Naive thymus-derived CD8-positive, alpha-beta T cell (primary cell): ENCODE results near the gene LCN15. TPM values are rescaled to one million over a fixed set of nuclear protein-coding genes. Genes with fewer than 3 reads are reported as not detected.

Experiments used
- ATAC-seq, 2 donors: fragments of 150-1000 bp; cut with Tn5 transposase in 1 of 2; sonication (Bioruptor Pico), chemical (Tn5 transposase) in 1 of 2; 1 replicate in 1 of 2; 2 replicates in 1 of 2; pipeline ENCODE4 v1.10.0; 2021; ENCODE audit warnings: mild to moderate bottlenecking in 2 of 2, moderate library complexity in 2 of 2
- POLR2A ChIA-PET: fragments of 350-600 bp; sonication (Branson Sonifier 250); formaldehyde crosslinking; loops from one replicate; lab custom pipeline; 2021; ENCODE audit warnings: antibody characterized with exemption; lab: Charles Lee
- DNase-seq, 10 donors: peaks; one replicate each; pipeline versions ENCODE4 v3.0.0 to v3.0.0-alpha.2; 2020 to 2022
- H3K27ac Mint-ChIP-seq, 10 donors: one replicate each; pipeline ENCODE4 v1.8.0; 2020 to 2022; ENCODE audit warnings: mild to moderate bottlenecking in 10 of 10, mixed read lengths in 10 of 10, moderate library complexity in 4 of 10, inconsistent platforms in 1 of 10
- H3K27me3 Mint-ChIP-seq, 5 donors: one replicate each; pipeline ENCODE4 v1.8.0; 2021 to 2022; ENCODE audit warnings: mixed read lengths in 5 of 5
- H3K36me3 Mint-ChIP-seq, 3 donors: one replicate each; pipeline ENCODE4 v1.8.0; 2020 to 2022; ENCODE audit warnings: mixed read lengths in 3 of 3, mild to moderate bottlenecking in 2 of 3, inconsistent platforms in 1 of 3
- H3K4me1 Mint-ChIP-seq, 4 donors: one replicate each; pipeline ENCODE4 v1.8.0; 2021 to 2022; ENCODE audit warnings: mixed read lengths in 4 of 4
- H3K4me3 Mint-ChIP-seq, 10 donors: one replicate each; pipeline ENCODE4 v1.8.0; 2020 to 2022; ENCODE audit warnings: mild to moderate bottlenecking in 10 of 10, mixed read lengths in 10 of 10, moderate library complexity in 6 of 10, inconsistent platforms in 1 of 10
- H3K9me3 Mint-ChIP-seq, 9 donors: one replicate each; pipeline ENCODE4 v1.8.0; 2020 to 2022; ENCODE audit warnings: mixed read lengths in 9 of 9, mild to moderate bottlenecking in 3 of 9, inconsistent platforms in 1 of 9, moderate library complexity in 1 of 9
- polyA plus RNA-seq, 3 donors: library from polyadenylated mRNA; unstranded; fragments of 300-500 nt; fragmentation: Illumina TruSeq; gene quantifications; one replicate each; pipeline ENCODE4 v1.2.3, GENCODE V29; 2021
- total RNA-seq, 8 experiments: library from RNA in 2 of 8; stranded (reverse) in 2 of 8; gene quantifications; one replicate each; pipeline ENCODE4 v1.2.3 and lab custom pipeline; 2021 to 2026

Gene LCN15
- total and polyA plus RNA-seq, 5 experiments from 2014 or later, result not detected

DNA sequence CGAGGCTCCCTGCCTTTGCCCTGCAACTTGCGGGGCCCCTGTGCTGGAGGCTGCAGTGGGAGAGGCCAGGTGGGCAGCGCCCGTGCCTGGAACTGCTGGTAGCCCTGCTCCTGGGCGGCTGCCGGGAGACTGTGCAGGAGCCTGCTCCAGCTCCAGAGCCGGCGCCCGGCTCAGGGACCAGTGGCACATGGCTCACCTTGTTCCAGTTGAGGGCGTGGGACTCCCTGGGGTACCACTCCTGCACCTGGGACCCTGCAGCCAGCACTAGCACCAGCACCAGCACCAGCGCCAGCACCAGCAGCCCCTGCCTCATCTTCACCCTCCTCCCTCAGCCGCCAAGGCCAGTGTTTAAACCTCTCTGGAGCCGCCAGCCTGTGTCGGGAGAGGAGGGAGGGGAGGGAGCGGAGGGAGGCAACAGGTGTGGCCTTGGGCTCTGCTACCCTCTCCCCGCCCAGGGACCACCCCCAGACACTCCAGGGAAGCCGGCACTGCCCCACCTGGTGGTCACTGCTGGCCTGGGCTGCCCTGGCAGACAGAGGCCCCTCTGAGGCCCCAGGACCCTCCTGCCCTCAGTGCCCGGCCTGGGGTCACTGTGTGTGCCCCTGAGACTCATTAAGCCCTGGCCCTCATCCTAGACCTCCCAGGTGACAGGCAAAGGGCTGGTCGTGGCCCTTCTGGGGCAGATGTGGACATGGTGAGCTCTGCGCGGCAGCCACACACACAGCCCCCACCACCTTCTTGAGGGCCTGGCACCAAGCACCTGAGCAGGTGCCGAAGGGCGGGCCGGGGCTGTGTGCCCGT is 21.5 kb downstream of the LCN15 start, which contains the start of gene LCN10:
Gene LCN10, minus strand, starts transcription at position 350 of the 801 bp plus-strand sequence. Its CDS starts 37 bp downstream, at position 313.
- DNase-seq (no peak), ATAC-seq (no peak)
- Mint-ChIP-seq H3K27me3 (no peaks in the 10 kb centered on the region), H3K27ac (peak within 1 kb of the TSS in 5 of 10 donors; percentile 49 to 84 (median 74)), H3K4me3 (peak within 1 kb of the TSS; percentile 62 to 88 (median 78)), H3K36me3 (peaks cover 0 to 6% (median 0%) of the 10 kb centered on the region in 3 donors), H3K4me1 (peaks cover 2 to 14% (median 9%) of the 10 kb centered on the region in 4 donors), H3K9me3 (no peaks in the 10 kb centered on the region)
- POLR2A ChIA-PET, result interaction anchor here (3.3 kb wide), 1 partner anchor 15 kb away, joined by 38 read pairs; no protein-coding TSS in a partner anchor

DNA sequence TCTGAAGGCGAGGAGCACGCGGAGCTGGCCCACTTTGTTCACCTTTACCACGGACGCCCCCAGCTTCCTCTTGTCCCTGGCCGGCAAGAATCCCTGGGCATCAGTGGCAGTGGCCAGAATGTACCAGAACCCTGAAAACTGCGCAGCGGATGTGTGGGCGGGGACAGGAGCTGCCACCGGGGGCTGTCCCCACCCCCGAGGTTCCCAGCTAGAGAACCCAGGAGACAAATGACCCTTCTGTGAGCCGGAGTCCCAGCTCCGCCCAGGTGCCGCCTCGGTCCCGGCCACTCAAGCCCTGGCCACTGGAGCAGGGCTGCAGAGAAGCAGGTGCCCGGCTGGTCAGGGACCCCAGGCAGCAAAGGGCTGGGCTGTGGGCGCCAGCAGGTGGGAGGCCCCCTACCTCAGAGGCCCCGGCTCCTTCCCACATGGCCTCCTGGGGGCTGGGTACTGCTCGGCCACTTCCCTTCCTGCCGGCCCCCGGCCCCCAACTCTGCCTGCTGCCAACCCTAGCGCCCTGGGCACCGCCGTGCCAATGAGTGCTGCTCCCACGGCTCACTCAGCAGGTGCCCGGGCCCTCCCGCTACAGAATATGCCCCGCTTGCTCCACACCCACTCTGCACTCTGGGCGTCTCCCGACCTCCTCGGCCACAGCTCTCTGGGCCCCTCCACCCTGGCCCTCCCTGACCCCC is 22.3 kb downstream of the LCN15 start:
- POLR2A ChIA-PET, result interaction anchor here (3.3 kb wide), 1 partner anchor 14 kb away, joined by 38 read pairs; no protein-coding TSS in a partner anchor
- Mint-ChIP-seq H3K27me3 (no peaks in the 10 kb centered on the region), H3K4me3 (peak overlapping the region; percentile 62 to 88 (median 78)), H3K27ac (peak overlapping the region in 6 of 10 donors; percentile 49 to 84 (median 71)), H3K9me3 (no peaks in the 10 kb centered on the region), H3K4me1 (peaks cover 2 to 14% (median 9%) of the 10 kb centered on the region in 4 donors), H3K36me3 (peaks cover 0 to 6% (median 0%) of the 10 kb centered on the region in 3 donors)
- DNase-seq, result peak in 3 of 10 donors; percentile 26 to 39 (median 35)
- ATAC-seq, result peak; percentile 75 to 81

DNA sequence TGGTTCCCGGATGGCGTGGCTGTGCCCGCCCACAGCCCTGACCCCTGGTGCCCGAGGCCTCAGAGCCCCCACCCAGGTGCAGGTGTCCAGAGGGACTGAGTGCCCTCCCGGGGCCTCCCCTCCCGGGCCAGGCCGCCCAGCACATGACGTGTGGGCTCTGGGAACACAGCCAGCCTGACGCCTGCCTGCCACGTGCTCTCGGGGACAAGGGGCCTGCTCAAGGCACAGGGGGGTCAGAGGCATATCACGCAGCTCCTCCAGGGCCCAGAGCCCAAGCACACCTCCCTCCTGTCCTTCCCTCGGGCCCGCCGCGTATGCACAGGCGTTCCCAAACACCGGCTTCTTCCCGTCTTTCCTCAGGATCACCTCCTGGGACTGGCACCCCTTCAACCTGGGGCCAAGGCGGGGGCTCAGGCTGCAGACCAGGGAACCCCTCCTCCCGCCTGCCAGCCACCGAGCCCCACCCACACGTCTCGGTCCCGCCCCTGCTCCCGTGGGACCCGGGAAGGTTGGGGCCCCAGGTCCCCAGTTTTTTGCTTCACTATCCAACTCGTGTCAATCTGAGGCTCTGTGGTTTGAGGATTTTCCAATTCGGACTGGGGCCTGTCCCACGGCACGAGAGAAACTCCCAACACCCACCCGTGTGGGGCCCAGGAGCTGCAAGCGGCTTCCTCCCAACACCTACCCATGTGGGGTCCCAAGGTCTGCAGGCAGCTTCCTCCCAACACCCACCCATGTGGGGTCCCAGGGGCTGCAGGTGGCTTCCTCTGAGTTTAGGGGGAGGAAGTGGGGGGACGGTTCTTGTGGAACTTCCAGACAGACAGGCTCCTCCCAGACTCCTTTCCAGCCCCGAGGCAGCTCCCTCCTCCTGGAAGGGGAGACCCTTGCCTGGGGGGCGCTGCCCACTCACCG is 23.1 kb downstream of the LCN15 start:
- H3K4me3 Mint-ChIP-seq, result peak overlapping the region; percentile 62 to 88 (median 78)
- ATAC-seq, result peak; percentile 30 to 60

DNA sequence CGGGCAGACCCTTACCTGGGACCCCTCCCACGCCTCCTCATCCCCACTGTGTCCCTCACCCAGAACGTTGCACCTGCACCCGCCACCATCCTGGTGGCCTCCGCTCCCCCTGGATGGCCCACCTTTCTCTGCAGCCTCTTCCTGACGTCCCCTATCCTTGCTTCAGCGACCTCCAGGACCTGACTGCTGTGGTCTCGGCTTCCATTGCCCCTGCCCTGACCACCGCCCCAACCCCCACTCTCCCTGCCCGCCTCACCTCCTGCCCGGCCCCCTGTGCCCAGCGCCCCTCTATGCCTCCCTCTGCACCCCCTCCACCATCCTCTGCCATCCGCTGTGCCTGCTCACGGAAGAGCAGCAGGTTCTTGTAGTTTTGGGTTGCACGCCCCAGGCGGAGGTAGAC is 23.8 kb downstream of the LCN15 start:
- POLR2A ChIA-PET, result interaction anchor here (3.3 kb wide), 1 partner anchor 13 kb away, joined by 38 read pairs; no protein-coding TSS in a partner anchor
- H3K4me3 Mint-ChIP-seq, result peak overlapping the region in 7 of 10 donors; percentile 22 to 77 (median 52)
- peaks cover 0 to 6% (median 0%) of the 10 kb centered on the region in 3 donors for H3K36me3 Mint-ChIP-seq
- ATAC-seq (no peak), DNase-seq (no peak)
- H3K4me1 Mint-ChIP-seq, result peaks cover 2 to 14% (median 9%) of the 10 kb centered on the region in 4 donors
- H3K9me3 Mint-ChIP-seq, result no peaks in the 10 kb centered on the region
- no peaks in the 10 kb centered on the region for H3K27me3 Mint-ChIP-seq
- peak overlapping the region in 3 of 10 donors; percentile 11 to 69 (median 20) for H3K27ac Mint-ChIP-seq

More for the DNA sequence above, 23.1 kb downstream of the LCN15 start:
- Mint-ChIP-seq H3K36me3 (peaks cover 0 to 6% (median 0%) of the 10 kb centered on the region in 3 donors), H3K27me3 (no peaks in the 10 kb centered on the region), H3K27ac (peak overlapping the region in 5 of 10 donors; percentile 53 to 84 (median 74)), H3K9me3 (no peaks in the 10 kb centered on the region), H3K4me1 (peaks cover 2 to 14% (median 9%) of the 10 kb centered on the region in 4 donors)
- POLR2A ChIA-PET, result interaction anchor here (3.3 kb wide), 1 partner anchor 13 kb away, joined by 38 read pairs; no protein-coding TSS in a partner anchor
- peak in 1 of 10 donors; percentile 12 for DNase-seq

DNA sequence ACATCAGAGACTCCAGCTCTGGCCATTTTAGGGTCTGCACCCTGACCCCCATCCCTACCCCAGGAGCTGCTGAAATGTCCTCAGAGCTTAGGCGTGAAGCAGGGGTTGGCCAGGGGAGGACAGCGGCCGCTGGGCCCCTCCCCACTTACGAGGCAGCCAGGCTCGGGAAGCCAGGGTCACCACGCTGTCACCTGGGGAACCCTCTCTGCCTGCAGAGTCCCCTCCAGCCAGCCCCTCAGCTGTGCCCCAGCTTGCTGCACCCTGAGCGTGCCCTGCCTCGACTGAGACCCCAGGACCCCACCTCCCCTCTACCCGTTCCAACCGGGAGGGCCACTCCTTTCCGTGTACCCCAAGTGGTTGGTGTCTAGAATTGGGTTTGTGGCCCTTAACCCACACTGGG is 24.2 kb downstream of the LCN15 start:
- Mint-ChIP-seq H3K27me3 (no peaks in the 10 kb centered on the region), H3K36me3 (peaks cover 0 to 6% (median 0%) of the 10 kb centered on the region in 3 donors), H3K27ac (no peak overlapping the region), H3K4me3 (peak overlapping the region in 5 of 10 donors; percentile 22 to 69 (median 47)), H3K9me3 (no peaks in the 10 kb centered on the region), H3K4me1 (peaks cover 2 to 14% (median 9%) of the 10 kb centered on the region in 4 donors)
- ATAC-seq (no peak), DNase-seq (no peak)
- POLR2A ChIA-PET, result interaction anchor here (3.3 kb wide), 1 partner anchor 12 kb away, joined by 38 read pairs; no protein-coding TSS in a partner anchor

DNA sequence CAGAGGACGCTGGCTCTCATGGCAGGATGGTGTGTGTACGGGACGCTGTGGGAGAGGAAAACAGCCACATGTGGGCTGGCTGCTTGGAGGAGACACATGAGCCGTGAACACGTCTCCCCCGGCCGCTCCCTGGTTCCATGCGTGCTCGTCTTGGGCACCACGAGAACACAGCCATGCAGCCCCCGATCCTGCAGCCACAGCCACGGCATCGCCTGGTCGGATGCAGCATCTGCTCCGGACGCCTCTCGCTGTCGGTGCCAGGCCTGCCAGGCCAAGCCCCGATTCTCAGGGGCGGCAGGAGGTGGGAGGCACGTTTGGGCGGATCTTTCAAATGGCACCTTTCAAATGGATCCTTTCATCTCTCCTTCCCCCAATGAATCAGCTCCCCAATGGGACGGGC is 24.8 kb downstream of the LCN15 start:
- no peak overlapping the region for H3K27ac Mint-ChIP-seq
- no peaks in the 10 kb centered on the region for H3K9me3 Mint-ChIP-seq
- ATAC-seq (no peak), DNase-seq (no peak)
- peak overlapping the region in 1 of 10 donors; percentile 27 for H3K4me3 Mint-ChIP-seq
- peaks cover 0 to 6% (median 0%) of the 10 kb centered on the region in 3 donors for H3K36me3 Mint-ChIP-seq
- H3K27me3 Mint-ChIP-seq, result no peaks in the 10 kb centered on the region
- peaks cover 2 to 14% (median 9%) of the 10 kb centered on the region in 4 donors for H3K4me1 Mint-ChIP-seq
- POLR2A ChIA-PET, result no interaction called here

DNA sequence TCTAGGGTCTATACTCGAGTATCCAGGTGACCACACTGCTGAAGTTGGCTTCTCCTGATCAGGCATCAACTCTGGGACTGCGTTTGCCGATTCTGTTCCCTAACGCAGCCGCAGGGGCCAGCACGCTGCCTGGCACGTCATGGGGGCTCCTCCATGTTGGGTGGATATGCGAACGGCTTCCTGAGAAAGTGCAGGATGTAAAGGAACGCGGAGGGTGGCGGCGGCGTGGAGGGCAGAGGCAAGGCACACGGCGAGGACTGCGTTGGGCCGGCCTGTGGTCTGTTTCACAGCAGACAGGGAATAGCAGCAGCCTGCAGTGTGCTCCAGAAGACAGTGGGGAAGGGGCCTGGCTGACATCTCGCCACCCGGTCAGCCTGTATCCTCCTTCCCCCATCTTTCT is 25.4 kb downstream of the LCN15 start:
- no peaks in the 10 kb centered on the region for H3K27me3 Mint-ChIP-seq
- H3K36me3 Mint-ChIP-seq, result peaks cover 0 to 6% (median 0%) of the 10 kb centered on the region in 3 donors
- no peak overlapping the region for H3K27ac Mint-ChIP-seq
- ATAC-seq (no peak), DNase-seq (no peak)
- no peak overlapping the region for H3K4me3 Mint-ChIP-seq
- H3K9me3 Mint-ChIP-seq, result no peaks in the 10 kb centered on the region
- peaks cover 2 to 14% (median 9%) of the 10 kb centered on the region in 4 donors for H3K4me1 Mint-ChIP-seq
- POLR2A ChIA-PET, result no interaction called here

DNA sequence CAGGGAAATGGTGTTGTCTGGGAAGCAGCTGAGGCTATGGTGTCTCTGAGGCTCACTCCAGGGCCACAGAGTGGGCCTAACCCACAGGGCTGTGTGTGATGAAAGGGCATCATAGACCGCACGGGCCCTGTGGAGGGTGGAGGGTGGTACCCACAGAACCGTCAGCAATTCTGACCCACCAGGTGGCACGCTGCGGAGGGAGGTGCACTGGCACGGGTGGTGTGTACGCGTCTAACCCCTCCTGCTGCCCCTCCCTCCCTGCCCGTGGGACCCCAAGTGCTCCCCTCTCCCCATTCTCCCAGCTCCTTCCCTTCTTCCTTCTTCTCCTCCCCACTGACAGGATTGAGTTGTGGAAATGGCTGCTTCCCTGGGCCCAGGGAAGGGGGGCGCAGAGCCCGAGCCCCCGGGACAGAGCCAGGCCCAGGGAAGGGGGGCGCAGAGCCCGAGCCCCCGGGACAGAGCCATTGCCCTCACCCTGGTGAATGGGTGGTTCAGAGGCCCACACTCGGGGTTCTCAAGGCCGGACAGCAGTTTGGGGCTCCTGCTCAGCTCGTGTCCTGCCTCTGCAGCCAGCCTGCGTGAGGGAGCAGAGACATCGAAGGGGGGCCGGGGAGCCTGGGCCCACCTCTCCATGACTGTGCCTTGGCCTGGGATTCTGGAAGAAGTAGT is 28.4 kb downstream of the LCN15 start:
- POLR2A ChIA-PET, result no interaction called here
- no peaks in the 10 kb centered on the region for H3K27me3 Mint-ChIP-seq

DNA sequence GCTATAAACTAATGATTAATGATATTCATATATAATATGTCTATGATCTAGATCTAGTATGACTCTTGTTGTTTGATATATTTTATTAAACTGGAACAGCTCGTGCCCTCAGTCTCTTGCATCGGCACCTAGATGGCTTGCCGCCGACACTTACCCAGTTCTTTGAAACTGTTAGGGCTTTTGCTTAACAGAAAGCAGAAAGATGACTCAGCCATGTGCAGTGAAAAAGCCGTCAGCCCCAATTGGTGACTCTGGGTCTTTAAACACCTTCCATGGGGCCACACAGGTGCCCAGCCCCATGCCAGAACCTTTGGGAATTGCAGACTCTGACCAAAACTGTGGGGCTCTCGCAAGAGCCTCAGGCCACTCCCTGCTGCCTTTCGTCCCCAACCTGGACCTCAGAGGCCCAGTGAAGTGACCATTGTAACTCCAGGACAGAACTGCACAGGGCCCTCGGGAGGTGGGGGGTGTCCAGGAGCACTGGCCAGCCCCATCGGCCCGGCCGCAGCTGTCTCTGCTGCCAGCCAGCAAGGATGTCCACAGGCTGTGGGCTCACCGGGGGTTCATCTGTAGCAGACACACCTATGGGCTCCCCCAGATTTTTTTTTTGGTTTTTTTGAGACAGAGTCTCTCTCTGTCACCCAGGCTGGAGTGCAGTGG is 29.4 kb downstream of the LCN15 start:
- Mint-ChIP-seq H3K36me3 (peaks cover 0 to 6% (median 0%) of the 10 kb centered on the region in 3 donors), H3K27ac (no peak overlapping the region), H3K9me3 (no peaks in the 10 kb centered on the region), H3K4me3 (no peak overlapping the region), H3K4me1 (peaks cover 0 to 4% (median under 1%) of the 10 kb centered on the region in 4 donors), H3K27me3 (no peaks in the 10 kb centered on the region)
- DNase-seq, result no peak
- POLR2A ChIA-PET, result no interaction called here
- ATAC-seq, result no peak

More for the DNA sequence above, 28.4 kb downstream of the LCN15 start:
- Mint-ChIP-seq H3K4me1 (peaks cover 0 to 8% (median 3%) of the 10 kb centered on the region in 4 donors), H3K9me3 (no peaks in the 10 kb centered on the region), H3K36me3 (peaks cover 0 to 6% (median 0%) of the 10 kb centered on the region in 3 donors), H3K27ac (peak overlapping the region in 1 of 10 donors; percentile 58), H3K4me3 (no peak overlapping the region)
- DNase-seq, result no peak
- ATAC-seq, result no peak

DNA sequence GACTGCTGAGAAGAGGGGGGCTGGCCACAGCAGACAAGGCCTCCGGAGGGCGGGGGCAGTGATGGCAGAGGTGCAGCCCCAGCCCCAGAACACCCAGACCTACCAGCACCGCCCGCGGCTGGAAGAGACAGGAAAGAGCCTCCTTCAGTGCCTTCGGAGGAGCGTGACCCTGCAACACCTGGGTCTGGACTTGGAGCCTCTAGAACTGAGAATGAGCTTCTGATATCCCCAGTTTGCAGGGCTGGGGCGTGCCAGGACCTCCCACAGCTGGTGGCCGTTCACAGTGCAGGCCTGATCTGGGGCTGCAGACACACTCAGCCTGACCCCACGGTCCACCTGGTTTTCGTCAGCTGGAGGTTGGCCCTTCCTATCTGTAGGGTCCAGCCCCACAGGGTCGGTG is 30.7 kb downstream of the LCN15 start:
- ATAC-seq, result no peak
- Mint-ChIP-seq H3K4me3 (no peak overlapping the region), H3K9me3 (no peaks in the 10 kb centered on the region), H3K4me1 (peaks cover 0 to 7% (median 3%) of the 10 kb centered on the region in 4 donors), H3K27ac (no peak overlapping the region), H3K27me3 (no peaks in the 10 kb centered on the region), H3K36me3 (no peaks in the 10 kb centered on the region)
- POLR2A ChIA-PET, result no interaction called here
- DNase-seq, result no peak
